K562 (cell line): ENCODE measurements around the gene PTCRA. TPM values are rescaled to one million over a fixed set of nuclear protein-coding genes. Genes with fewer than 3 reads are reported as not detected.

Experiments
- ATAC-seq: fragments of 200-7000 bp; cut with Tn5 transposase; 3 replicates; pipeline ENCODE4 v1.9.1; 2020; ENCODE audit warnings: moderate library complexity
- BruUV-seq: library from RNA; stranded (reverse); fragments of 400-500 nt; replicated peaks from 2 replicates; lab custom pipeline; 2021; lab: Mats Ljungman, UMichigan
- CTCF ChIA-PET: fragments of 300-600 bp; formaldehyde crosslinking; extraction: SDS; loops from one replicate; lab custom pipeline; 2021; ENCODE audit warnings: low intra/inter-chr PET ratio; lab: Yijun Ruan, JAX
- POLR2A ChIA-PET: fragments of 300-600, 350-650 bp; sonication (Branson Sonifier 250); formaldehyde crosslinking; extraction: SDS; loops from one replicate; lab custom pipeline; 2021; ENCODE audit warnings: antibody characterized with exemption, inconsistent platforms; lab: Yijun Ruan, JAX
- DNase-seq, 4 experiments: peaks; one replicate each; pipeline versions ENCODE4 v3.0.0 to v3.0.0-alpha.2; 2011 to 2018; ENCODE audit warnings: low spot score in 3 of 4, mixed read lengths in 3 of 4; ENCODE audit errors: extremely low read depth in 1 of 4
- FAIRE-seq: peaks from 2 replicates; lab custom pipeline; 2011; peaks lifted over from hg19 to GRCh38; lab: Jason Lieb, UNC
- H2AFZ ChIP-seq: 2 replicates; pipeline ENCODE4 v1.6.0; 2011; ENCODE audit warnings: low read depth, low read length, control low read depth, inconsistent platforms
- H3K27ac ChIP-seq: fragments of 200-600 bp; 3 replicates; pipeline ENCODE4 v1.8.0; 2011; ENCODE audit warnings: low read depth, mild to moderate bottlenecking, control low read depth, inconsistent platforms, low read length, moderate library complexity, mixed read lengths; ENCODE audit errors: extremely low read depth
- H3K27me3 ChIP-seq, 2 experiments: fragments of 300-600 bp in 1 of 2; 2 replicates in 1 of 2; 3 replicates in 1 of 2; pipeline versions ENCODE4 v1.6.0 to v1.8.0; 2011; ENCODE audit warnings: inconsistent platforms in 2 of 2, low read length in 2 of 2, mild to moderate bottlenecking in 1 of 2, mixed read lengths in 1 of 2, moderate library complexity in 1 of 2; ENCODE audit not compliant: control insufficient read depth in 2 of 2, insufficient read depth in 2 of 2
- H3K36me3 ChIP-seq: fragments of 300-600 bp; 3 replicates; pipeline ENCODE4 v1.8.0; 2011; ENCODE audit warnings: mild to moderate bottlenecking, low read length, inconsistent platforms; ENCODE audit not compliant: control insufficient read depth, insufficient read depth
- H3K4me1 ChIP-seq, 2 experiments: fragments of 200-600 bp in 1 of 2; replicated peaks in 1 of 2; 2 replicates in 1 of 2; 3 replicates in 1 of 2; pipeline versions ENCODE4 v1.5.1 to v1.8.0; 2011; ENCODE audit warnings: inconsistent platforms in 2 of 2, low read length in 2 of 2, mild to moderate bottlenecking in 1 of 2, mixed read lengths in 1 of 2, moderate library complexity in 1 of 2; ENCODE audit not compliant: control insufficient read depth in 2 of 2, insufficient read depth in 2 of 2
- H3K4me2 ChIP-seq: 2 replicates; pipeline ENCODE4 v1.6.1; 2011; ENCODE audit warnings: low read length, control low read depth, inconsistent platforms, mixed read lengths; ENCODE audit not compliant: insufficient read depth
- H3K4me3 ChIP-seq: fragments of 200-600 bp; sonication (generic), shearing (Covaris generic); 2 replicates; pipeline ENCODE4 v1.5.1; 2016; ENCODE audit warnings: control low read depth, inconsistent platforms
- H3K79me2 ChIP-seq: fragments of 200-600 bp; 3 replicates; pipeline ENCODE4 v1.8.0; 2011; ENCODE audit warnings: low read length, inconsistent platforms; ENCODE audit not compliant: control insufficient read depth, insufficient read depth
- H3K9ac ChIP-seq, 2 experiments: 2 replicates each; pipeline versions ENCODE4 v1.6.0 to v1.6.1; 2011; ENCODE audit warnings: low read depth in 2 of 2, low read length in 2 of 2, control low read depth in 1 of 2, inconsistent platforms in 1 of 2, mild to moderate bottlenecking in 1 of 2, mixed read lengths in 1 of 2; ENCODE audit not compliant: insufficient read depth in 1 of 2
- H3K9me1 ChIP-seq: one replicate; pipeline ENCODE4 v1.6.0; 2011; ENCODE audit warnings: inconsistent platforms, mild to moderate bottlenecking, low read length, moderate library complexity; ENCODE audit not compliant: control insufficient read depth, insufficient read depth
- H3K9me3 ChIP-seq: replicated peaks from 2 replicates; pipeline ENCODE4 v1.5.1; 2011; ENCODE audit warnings: low read depth, low read length, inconsistent platforms; ENCODE audit not compliant: control insufficient read depth, insufficient read depth
- H4K20me1 ChIP-seq: replicated peaks from 2 replicates; pipeline ENCODE4 v1.6.1; 2011; ENCODE audit warnings: low read length, inconsistent platforms, mixed read lengths; ENCODE audit not compliant: control insufficient read depth, insufficient read depth
- CBX1 ChIP-seq: sonication (generic); IDR thresholded peaks from 2 replicates; pipeline ENCODE4 v1.6.1; 2016; ENCODE audit warnings: antibody characterized with exemption, low read depth, mild to moderate bottlenecking
- GATA2 ChIP-seq: sonication (generic); formaldehyde crosslinking; IDR thresholded peaks from 2 replicates; pipeline ENCODE4 v1.4.0; 2020; ENCODE audit warnings: mild to moderate bottlenecking, missing genetic modification reagents
- MTA1 ChIP-seq: fragments of 450-650 bp; IDR thresholded peaks from 2 replicates; pipeline ENCODE4 v1.6.1; 2017; ENCODE audit warnings: borderline replicate concordance
- MYBL2 ChIP-seq, 2 experiments: fragments of 450-650 bp in 1 of 2; sonication (generic) in 1 of 2; formaldehyde crosslinking in 1 of 2; IDR thresholded peaks; 2 replicates each; pipeline versions ENCODE4 v1.6.1 to v1.8.1; 2017 to 2022; ENCODE audit warnings: borderline replicate concordance in 1 of 2, inconsistent platforms in 1 of 2, low read depth in 1 of 2, mild to moderate bottlenecking in 1 of 2, missing genetic modification reagents in 1 of 2, moderate library complexity in 1 of 2
- RBBP5 ChIP-seq: fragments of 200-600 bp; sonication (generic); IDR thresholded peaks from 2 replicates; pipeline ENCODE4 v1.6.1; 2012; ENCODE audit warnings: borderline replicate concordance, mild to moderate bottlenecking, low read length, control low read depth, inconsistent platforms; ENCODE audit not compliant: insufficient read depth, poor library complexity, severe bottlenecking
- SMAD1 ChIP-seq: fragments of 150-350 bp; IDR thresholded peaks from 2 replicates; pipeline ENCODE4 v1.6.1; 2014; ENCODE audit warnings: low read length, low read depth; ENCODE audit not compliant: partially characterized antibody
- SMC3 ChIP-seq: conservative IDR thresholded peaks from 2 replicates; pipeline ENCODE4 v1.6.1; 2011; ENCODE audit warnings: low read depth, low read length, improper control_type of control experiment; ENCODE audit not compliant: insufficient read depth
- TAL1 ChIP-seq: fragments of 450-650 bp; IDR thresholded peaks from 2 replicates; pipeline ENCODE4 v1.6.1; 2016; ENCODE audit warnings: mild to moderate bottlenecking
- THRB ChIP-seq: fragments of 450-650 bp; formaldehyde crosslinking; conservative IDR thresholded peaks from 2 replicates; pipeline ENCODE4 v1.4.0; 2022; ENCODE audit warnings: mild to moderate bottlenecking, missing genetic modification characterization
- U2AF1 ChIP-seq: fragments of 200-400 bp; formaldehyde crosslinking; optimal IDR thresholded peaks from 2 replicates; pipeline ENCODE3; 2017; ENCODE audit warnings: mild to moderate bottlenecking, low read depth, low read length, moderate library complexity
- ZNF311 ChIP-seq: fragments of 250-450 bp; sonication (Bioruptor Pico); IDR thresholded peaks from 2 replicates; pipeline ENCODE4 v1.4.0; 2020; ENCODE audit warnings: mild to moderate bottlenecking, moderate library complexity
- ZNF764 ChIP-seq: fragments of 250-450 bp; sonication (Bioruptor Pico); IDR thresholded peaks from 2 replicates; pipeline ENCODE4 v1.4.0; 2020; ENCODE audit warnings: low read depth, mild to moderate bottlenecking, moderate library complexity
- WGBS: fragments of 100-300 bp; shearing (Covaris generic); methylation state at CpG from one replicate; pipeline ENCODE4 v1.1.6; 2016; ENCODE audit warnings: low coverage, mixed read lengths; ENCODE audit not compliant: insufficient coverage; ENCODE audit errors: missing lambda C conversion rate; 5-methylcytosine and 5-hydroxymethylcytosine counted together
- in situ Hi-C: fragments of 300-500 bp; cut with MboI; formaldehyde crosslinking; loops from 4 replicates; pipeline ENCODE4 v1.15.0; 2018; ENCODE audit warnings: inconsistent platforms, mixed read lengths
- intact Hi-C: fragments of 100-400 bp; cut with micrococcal nuclease; formaldehyde crosslinking; loops from 2 replicates; pipeline ENCODE4 v1.14.2; 2022
- polyA plus RNA-seq, 8 experiments: library from polyadenylated mRNA; depleted of rRNA in 4 of 8; stranded (reverse) in 5 of 8; unstranded in 3 of 8; fragments of >200 nt; fragmentation: Nextera tagmentation in 2 of 8; fragmentation: Illumina TruSeq in 1 of 8; extraction: Ambion mirVana in 2 of 8; extraction: Trizol in 1 of 8; gene quantifications; 2 replicates each; pipeline versions ENCODE4 v1.2.1 to v1.2.3, GENCODE V29; 2011 to 2014; ENCODE audit warnings: inconsistent platforms in 1 of 8, missing spikeins in 1 of 8
- total RNA-seq, 7 experiments: library from RNA; depleted of rRNA in 6 of 7; stranded (reverse); fragments of >200 nt in 6 of 7; fragmentation: Illumina TruSeq in 2 of 7; extraction: Trizol in 2 of 7; gene quantifications; 2 replicates each; pipeline versions ENCODE4 v1.2.1 to v1.2.3, GENCODE V29; 2011 to 2021; ENCODE audit warnings: low replicate concordance in 1 of 7
- TF ChIP-seq, protein P1 (sequence below): IDR thresholded peaks from 3 replicates; pipeline ENCODE4 v1.6.1; 2011; ENCODE audit warnings: borderline replicate concordance, mild to moderate bottlenecking, moderate library complexity; ENCODE audit not compliant: insufficient read length; ENCODE audit errors: extremely low read depth
- TF ChIP-seq, protein P2 (sequence below): fragments of 250-450 bp; sonication (Bioruptor Pico); IDR thresholded peaks from 2 replicates; pipeline ENCODE4 v1.8.0; 2021; ENCODE audit warnings: moderate library complexity, mild to moderate bottlenecking, inconsistent platforms

PTCRA gene
- total and polyA plus RNA-seq, 9 of the 15 experiments (the other 6 are each of a cell fraction or from before 2014, with no cell fraction given), result 0.21 TPM; not detected in 8

- no peak for ATAC-seq
- peaks cover 43% of the 10 kb centered on the region for H3K79me2 ChIP-seq
- no peak overlapping the region for H3K4me3 ChIP-seq
- H3K9me1 ChIP-seq, result no peaks in the 10 kb centered on the region
- FAIRE-seq, result no peak
- DNase-seq, result no peak
- 84% methylated on average over 3 of the region's 3 CpGs for WGBS
- intact Hi-C loops, result no loop called here
- in situ Hi-C loops, result no loop called here
- peaks cover 15 to 18% of the 10 kb centered on the region in 2 experiments; a peak in 4 of 5 replicates for H3K4me1 ChIP-seq
- POLR2A ChIA-PET, result interaction anchor here (0.9 kb wide), 1 partner anchor 23 kb away, joined by 5 read pairs; no protein-coding TSS in a partner anchor
- peaks cover 54% of the 10 kb centered on the region for H3K36me3 ChIP-seq
- H3K4me2 ChIP-seq, result no peak overlapping the region
- peak overlapping the region in 1 of 2 experiments; percentile 49; a peak in 1 of 4 replicates for H3K9ac ChIP-seq
- TSS peak; percentile 2 for BruUV-seq
- no peak overlapping the region for H2AFZ ChIP-seq
- no peaks in the 10 kb centered on the region for H3K9me3 ChIP-seq
- CTCF ChIA-PET, result no interaction called here
- no peaks in the 10 kb centered on the region; the same call in 1 of the 2 replicates for H4K20me1 ChIP-seq
- H3K27ac ChIP-seq, result no peak overlapping the region
- no peaks in the 10 kb centered on the region for H3K27me3 ChIP-seq
- TF ChIP-seq MTA1, result no peak
- TF ChIP-seq, protein P1, sequence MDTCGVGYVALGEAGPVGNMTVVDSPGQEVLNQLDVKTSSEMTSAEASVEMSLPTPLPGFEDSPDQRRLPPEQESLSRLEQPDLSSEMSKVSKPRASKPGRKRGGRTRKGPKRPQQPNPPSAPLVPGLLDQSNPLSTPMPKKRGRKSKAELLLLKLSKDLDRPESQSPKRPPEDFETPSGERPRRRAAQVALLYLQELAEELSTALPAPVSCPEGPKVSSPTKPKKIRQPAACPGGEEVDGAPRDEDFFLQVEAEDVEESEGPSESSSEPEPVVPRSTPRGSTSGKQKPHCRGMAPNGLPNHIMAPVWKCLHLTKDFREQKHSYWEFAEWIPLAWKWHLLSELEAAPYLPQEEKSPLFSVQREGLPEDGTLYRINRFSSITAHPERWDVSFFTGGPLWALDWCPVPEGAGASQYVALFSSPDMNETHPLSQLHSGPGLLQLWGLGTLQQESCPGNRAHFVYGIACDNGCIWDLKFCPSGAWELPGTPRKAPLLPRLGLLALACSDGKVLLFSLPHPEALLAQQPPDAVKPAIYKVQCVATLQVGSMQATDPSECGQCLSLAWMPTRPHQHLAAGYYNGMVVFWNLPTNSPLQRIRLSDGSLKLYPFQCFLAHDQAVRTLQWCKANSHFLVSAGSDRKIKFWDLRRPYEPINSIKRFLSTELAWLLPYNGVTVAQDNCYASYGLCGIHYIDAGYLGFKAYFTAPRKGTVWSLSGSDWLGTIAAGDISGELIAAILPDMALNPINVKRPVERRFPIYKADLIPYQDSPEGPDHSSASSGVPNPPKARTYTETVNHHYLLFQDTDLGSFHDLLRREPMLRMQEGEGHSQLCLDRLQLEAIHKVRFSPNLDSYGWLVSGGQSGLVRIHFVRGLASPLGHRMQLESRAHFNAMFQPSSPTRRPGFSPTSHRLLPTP, result no peak
- TF ChIP-seq SMAD1, result no peak
- no peak for TF ChIP-seq GATA2
- TF ChIP-seq MYBL2 (IDR thresholded peaks at IDR 0.05; ENCODE audit: low read depth), result no peak
- no peak for TF ChIP-seq MYBL2 (CRISPR knock-in tag; IDR thresholded peaks at IDR 0.05; ENCODE audit: borderline replicate concordance)
- no peak for TF ChIP-seq SMC3
- no peak for TF ChIP-seq CBX1
- no peak for TF ChIP-seq ZNF764 (CRISPR knock-in tag)
- no peak for TF ChIP-seq ZNF311
- TF ChIP-seq RBBP5, result no peak
- TF ChIP-seq THRB (CRISPR knock-in tag), result no peak
- TF ChIP-seq U2AF1, result no peak
- no peak for TF ChIP-seq TAL1
- TF ChIP-seq, protein P2, sequence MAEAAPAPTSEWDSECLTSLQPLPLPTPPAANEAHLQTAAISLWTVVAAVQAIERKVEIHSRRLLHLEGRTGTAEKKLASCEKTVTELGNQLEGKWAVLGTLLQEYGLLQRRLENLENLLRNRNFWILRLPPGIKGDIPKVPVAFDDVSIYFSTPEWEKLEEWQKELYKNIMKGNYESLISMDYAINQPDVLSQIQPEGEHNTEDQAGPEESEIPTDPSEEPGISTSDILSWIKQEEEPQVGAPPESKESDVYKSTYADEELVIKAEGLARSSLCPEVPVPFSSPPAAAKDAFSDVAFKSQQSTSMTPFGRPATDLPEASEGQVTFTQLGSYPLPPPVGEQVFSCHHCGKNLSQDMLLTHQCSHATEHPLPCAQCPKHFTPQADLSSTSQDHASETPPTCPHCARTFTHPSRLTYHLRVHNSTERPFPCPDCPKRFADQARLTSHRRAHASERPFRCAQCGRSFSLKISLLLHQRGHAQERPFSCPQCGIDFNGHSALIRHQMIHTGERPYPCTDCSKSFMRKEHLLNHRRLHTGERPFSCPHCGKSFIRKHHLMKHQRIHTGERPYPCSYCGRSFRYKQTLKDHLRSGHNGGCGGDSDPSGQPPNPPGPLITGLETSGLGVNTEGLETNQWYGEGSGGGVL (CRISPR knock-in tag), result no peak
These were observed 16.6 kb downstream of the PTCRA start for GRCh38 chr6:42932412-42932811.
